NCI-H1092 treated with DMSO at 0.1 percent for 48 hours (cell line): Measurements from ENCODE around the gene PAX8.

ENCODE experiments used
- DNase-seq: peaks from one replicate; lab custom pipeline; 2025; lab: John Stamatoyannopoulos, UW

The PAX8 gene

DNA sequence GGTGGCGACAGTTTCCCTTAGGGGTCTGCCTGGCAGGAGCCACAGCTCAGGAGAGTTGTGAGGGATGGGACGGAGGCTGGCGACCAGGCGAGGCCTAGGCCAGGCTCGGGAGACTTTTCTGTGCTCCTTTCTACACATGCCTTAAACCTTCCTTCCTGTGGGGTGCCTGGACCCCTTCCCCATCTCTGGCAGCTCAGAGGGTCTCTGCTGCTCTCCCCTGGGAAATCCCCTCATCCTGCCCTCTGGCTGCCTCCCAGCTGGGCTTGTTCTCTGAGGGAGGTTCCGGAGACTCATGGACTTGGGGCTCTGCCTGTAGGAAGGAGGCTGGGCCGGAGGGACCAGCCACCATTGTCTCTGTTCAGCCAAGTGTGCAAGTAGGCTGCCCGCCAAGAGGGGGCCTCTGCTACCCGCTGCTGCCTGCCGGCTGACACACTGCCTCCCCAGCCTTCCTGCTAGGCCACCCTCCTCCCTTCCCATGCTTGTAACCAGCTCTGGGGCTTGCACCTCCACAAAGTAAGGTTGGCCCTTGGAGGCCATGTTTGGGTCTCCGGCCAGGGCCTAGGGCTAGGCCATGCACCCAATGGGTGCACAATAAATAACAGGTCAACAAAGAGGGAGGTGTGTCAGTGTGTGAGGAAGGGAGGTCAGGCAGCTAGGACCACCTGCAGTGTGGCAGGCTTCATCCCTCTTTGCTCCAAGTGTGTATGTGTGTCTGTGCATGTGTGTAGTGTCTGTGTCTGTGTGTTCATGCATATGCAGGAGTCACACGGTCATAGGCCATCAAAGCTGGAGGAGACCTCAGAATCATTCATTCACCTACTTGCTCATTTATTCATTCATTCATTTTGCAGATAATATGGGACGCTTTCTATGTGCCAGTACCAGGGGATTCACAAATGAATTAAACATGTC is 76.2 kb downstream of the PAX8 start:
- DNase-seq = peak; percentile 23

GRCh38 chr2:113201496-113202304 is 77.0 kb downstream of the PAX8 start:
- DNase-seq = no peak

- DNase-seq = no peak
Measured at GRCh38 chr2:113200736-113201490, 77.8 kb downstream of the PAX8 start.

- DNase-seq = no peak
Measured at GRCh38 chr2:113200236-113200635, 78.5 kb downstream of the PAX8 start.

DNA sequence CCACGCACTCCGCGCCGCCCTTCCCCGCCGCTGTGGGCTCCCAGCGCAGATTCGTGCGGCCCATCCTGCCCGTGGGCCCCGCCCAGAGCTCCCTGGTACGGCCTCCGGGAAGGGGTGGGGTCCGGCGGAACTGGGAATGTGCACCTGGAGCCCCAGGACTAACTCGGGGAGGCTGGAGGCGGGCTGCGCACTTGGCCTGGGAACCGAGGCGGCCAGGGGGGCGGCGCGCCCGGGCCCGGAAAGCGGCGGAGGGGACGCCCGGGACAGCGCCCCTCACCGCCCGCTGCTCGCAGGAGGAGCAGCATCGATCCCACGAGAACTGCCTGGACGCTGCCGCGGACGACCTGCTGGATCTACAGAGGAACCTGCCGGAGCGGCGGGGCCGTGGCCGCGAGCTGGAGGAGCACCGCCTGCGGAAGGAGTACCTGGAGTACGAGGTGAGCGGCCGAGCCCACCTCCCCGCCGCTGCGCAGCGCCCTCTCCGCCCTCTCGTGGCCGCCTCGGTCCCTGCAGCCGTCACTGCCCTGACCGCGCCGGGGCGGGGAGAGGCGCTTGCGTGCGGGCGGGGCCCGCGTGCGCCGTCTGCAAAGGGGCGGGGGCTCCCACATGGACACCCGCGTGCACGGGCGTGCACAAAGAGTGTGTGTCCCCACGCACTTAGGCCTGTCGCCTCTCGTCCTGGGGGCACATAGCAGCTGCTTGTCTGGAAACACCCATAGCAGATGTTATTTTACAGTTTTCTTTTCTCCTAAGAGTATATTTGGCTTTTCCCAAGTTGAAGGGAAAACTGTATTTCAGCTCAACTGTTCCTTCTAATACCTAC is 79.7 kb downstream of the PAX8 start:
- DNase-seq = peak; percentile 64

- no peak for DNase-seq
Measured at GRCh38 chr2:113198048-113198789, 80.5 kb downstream of the PAX8 start.

DNA sequence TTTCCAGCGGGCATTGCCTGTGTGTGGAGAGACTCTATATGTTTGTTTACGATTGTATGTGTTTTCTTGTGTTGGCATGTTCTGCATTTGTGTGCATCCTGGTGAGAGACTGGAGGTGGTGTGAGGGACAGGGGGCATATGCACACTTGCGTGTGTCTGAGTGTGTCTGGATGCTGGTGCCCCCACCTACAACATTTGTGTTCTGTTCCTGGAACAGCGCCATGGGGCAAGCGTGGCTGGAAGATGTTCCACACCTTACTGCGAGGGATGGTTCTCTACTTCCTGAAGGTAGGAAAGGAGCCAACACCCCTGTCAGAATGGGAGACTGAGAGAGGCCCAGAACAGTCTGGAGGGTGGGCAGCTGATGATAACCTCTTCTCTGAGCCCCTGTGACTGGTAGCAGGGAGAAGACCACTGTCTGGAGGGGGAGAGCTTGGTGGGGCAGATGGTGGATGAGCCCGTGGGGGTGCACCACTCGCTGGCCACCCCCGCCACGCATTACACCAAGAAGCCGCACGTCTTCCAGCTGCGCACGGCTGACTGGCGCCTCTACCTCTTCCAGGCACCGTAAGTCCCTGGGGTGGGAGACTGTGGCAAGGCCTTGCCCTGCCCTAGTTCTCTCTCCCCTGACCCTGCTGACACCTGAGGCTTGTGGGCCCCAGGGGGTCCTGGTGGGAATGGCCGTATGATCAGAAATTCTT is 81.2 kb downstream of the PAX8 start:
- DNase-seq = no peak

GRCh38 chr2:113196839-113197238 is 81.9 kb downstream of the PAX8 start:
- no peak for DNase-seq

GRCh38 chr2:113195923-113196501 is 82.7 kb downstream of the PAX8 start:
- no peak for DNase-seq

GRCh38 chr2:113192459-113193100 is 86.1 kb downstream of the PAX8 start:
- no peak for DNase-seq

DNA sequence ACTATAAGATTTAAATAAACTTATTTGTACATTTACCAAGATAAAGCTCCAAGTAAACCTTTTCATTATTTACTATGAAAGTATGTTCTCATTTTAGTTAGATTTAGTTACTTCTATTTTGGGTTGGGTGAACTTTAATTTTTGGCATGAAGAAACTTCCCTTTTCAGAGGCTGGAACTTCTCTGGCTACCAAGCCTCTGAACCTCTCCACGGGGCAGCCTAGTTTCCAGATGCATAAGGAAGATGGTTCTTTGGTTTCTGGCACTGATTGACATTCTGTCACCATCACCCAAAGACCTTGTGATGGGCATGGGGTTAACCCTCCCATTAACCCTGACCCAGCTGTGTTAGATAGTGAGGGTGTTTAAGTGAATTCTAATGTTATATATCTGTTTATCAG is 87.8 kb downstream of the PAX8 start:
- no peak for DNase-seq

DNA sequence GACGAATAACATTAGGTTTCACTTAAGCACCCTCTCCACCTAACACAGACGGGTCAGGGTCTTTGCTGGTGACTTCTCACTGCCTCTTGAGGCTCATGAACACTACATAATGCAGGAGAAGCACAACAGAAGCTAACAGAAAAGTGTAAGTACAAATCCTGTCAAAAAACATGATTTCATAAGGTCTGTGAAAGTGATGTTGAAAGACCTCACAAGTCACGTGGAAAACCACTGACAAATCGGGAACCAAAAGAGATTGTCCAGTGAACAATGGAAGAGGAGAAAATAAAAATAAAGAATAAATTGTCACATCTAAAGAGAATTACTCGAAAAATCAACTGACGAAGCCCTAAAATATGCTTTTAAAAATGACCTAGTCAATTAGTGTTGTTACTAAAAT is 91.0 kb downstream of the PAX8 start:
- no peak for DNase-seq

GRCh38 chr2:113186433-113186796 is 92.3 kb downstream of the PAX8 start:
- DNase-seq = no peak

GRCh38 chr2:113185664-113186432 is 92.9 kb downstream of the PAX8 start:
- no peak for DNase-seq

DNA sequence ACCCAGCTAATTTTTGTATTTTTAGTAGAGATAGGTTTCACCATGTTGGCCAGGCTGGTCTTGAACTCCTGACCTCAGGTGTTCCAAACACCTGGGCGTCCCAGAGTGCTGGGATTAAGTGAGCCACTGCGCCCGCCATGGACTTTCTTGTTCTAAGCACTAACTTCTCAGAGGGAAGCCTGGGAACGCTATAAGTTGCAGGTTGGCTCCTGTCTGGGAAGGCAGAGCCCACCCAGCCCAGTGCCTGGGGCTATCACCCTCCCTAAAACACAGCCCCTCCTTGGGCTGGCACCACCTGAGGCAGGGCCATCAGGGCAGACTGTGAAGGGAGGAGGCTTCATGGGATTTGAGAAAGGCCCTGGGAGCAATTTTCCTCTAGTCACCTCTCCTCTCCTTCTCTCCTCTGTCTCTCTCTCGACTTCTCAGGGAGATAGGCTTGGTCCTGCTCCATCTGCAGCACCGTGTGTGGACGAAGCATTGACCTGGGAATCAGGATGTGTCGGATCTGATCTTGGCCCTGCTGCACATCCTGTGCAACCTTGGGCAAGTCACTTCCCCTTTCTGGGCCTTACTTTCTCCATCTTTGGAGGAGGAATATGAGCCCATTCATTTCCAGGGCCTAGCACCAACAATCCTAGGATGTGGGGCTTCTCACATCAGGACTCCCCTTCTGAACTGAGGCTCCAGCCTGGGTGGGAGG is 94.0 kb downstream of the PAX8 start:
- no peak for DNase-seq

DNA sequence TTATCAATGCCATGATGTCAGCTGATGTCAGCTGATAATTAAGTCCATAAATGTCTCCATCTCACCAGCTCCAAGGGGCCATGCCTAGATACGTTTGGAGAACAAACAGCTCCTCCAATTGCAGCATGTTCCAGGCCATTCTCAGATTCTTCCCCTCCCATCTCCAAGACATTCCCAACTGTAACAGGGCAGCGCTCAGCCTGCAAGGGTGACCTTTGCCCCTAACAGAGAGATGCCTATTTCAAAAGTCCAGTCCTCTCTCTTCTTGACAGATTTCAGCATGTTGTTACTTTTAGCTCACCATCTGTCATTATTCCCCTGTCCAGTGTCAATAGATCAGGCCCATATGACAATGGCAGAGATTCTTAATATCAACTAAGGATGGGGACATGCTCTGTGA is 95.0 kb downstream of the PAX8 start:
- DNase-seq = no peak

GRCh38 chr2:113183264-113183663 is 95.5 kb downstream of the PAX8 start:
- DNase-seq = no peak
